Right lobe of liver (tissue), 6 donors: Measurements from ENCODE around the gene USP11. TPM values are rescaled to one million over a fixed set of nuclear protein-coding genes. Genes with fewer than 3 reads are reported as not detected.
A peak's percentile ranks its signal among the peaks of the same experiment; 100 is the strongest.

Source experiments
- ATAC-seq, 4 donors: fragments of 200-7000 bp; cut with Tn5 transposase; one replicate each; pipeline ENCODE4 v1.9.1; 2020; ENCODE audit warnings: mild to moderate bottlenecking in 4 of 4, moderate library complexity in 4 of 4
- DNase-seq, 3 donors: peaks; one replicate each; pipeline ENCODE4 v3.0.0-alpha.2; 2020
- H3K27ac ChIP-seq, 3 donors: fragments of 200-600 bp; one replicate each; pipeline ENCODE4 v1.8.0; 2022
- H3K27me3 ChIP-seq, 2 donors: fragments of 200-600 bp; one replicate each; pipeline ENCODE4 v1.8.0; 2022
- H3K36me3 ChIP-seq, 4 donors: fragments of 200-600 bp; sonication (generic) in 1 of 4; one replicate each; pipeline versions ENCODE4 v1.5.1 to v1.8.0; 2017 to 2022; ENCODE audit warnings: control low read depth in 1 of 4
- H3K4me1 ChIP-seq, 4 donors: fragments of 200-600 bp; sonication (generic) in 1 of 4; one replicate each; pipeline versions ENCODE4 v1.5.1 to v1.8.0; 2017 to 2022; ENCODE audit warnings: control low read depth in 1 of 4
- H3K4me3 ChIP-seq, 3 donors: fragments of 200-600 bp; one replicate each; pipeline ENCODE4 v1.8.0; 2022
- H3K9me3 ChIP-seq, 4 donors: fragments of 200-600 bp; sonication (generic) in 1 of 4; one replicate each; pipeline versions ENCODE4 v1.5.1 to v1.8.0; 2017 to 2022; ENCODE audit warnings: control low read depth in 1 of 4
- CTCF ChIP-seq, 4 donors: fragments of 200-600 bp in 3 of 4; fragments of 450-650 bp in 1 of 4; IDR thresholded peaks; one replicate each; pipeline versions ENCODE4 v1.5.1 to v1.8.0; 2016 to 2022; ENCODE audit warnings: antibody characterized with exemption in 4 of 4, mild to moderate bottlenecking in 2 of 4
- POLR2A ChIP-seq: fragments of 450-650 bp; IDR thresholded peaks from one replicate; pipeline ENCODE4 v1.6.1; 2017; ENCODE audit warnings: antibody characterized with exemption, mild to moderate bottlenecking
- WGBS: methylation state at CpG from one replicate; pipeline ENCODE4 v1.1.6; 2018; ENCODE audit warnings: low coverage, low lambda C conversion rate; ENCODE audit not compliant: insufficient coverage; ENCODE audit errors: missing lambda C conversion rate; 5-methylcytosine and 5-hydroxymethylcytosine counted together
- intact Hi-C, 2 donors: fragments of 100-400 bp; cut with DNase I; formaldehyde crosslinking; loops; one replicate each; pipeline versions ENCODE4 v1.11.2 to v1.14.1; 2022
- long read RNA-seq: library from polyadenylated mRNA; unstranded; transcript quantifications from one replicate; pipeline ENCODE4 v2.0.0, GENCODE V29; 2019
- total RNA-seq, 6 experiments: library from RNA; depleted of rRNA in 2 of 6; stranded (reverse); fragments of >200 nt in 2 of 6; fragmentation: NEBNext Ultra II Directional in 3 of 6; extraction: Animal tissue kit (Norgen Biotek cat#: 25700) in 3 of 6; gene quantifications; one replicate each; pipeline versions ENCODE4 v1.1.0 to v1.2.4, GENCODE V29; 2016 to 2023
- donor health status: DM: no; HTN: yes; CAD: no.
- donor health status: DM: no; HTN: no; CAD: no.
- donor health status: DM: no; HTN: no; CAD: no.
- donor health status: DM: no; HTN: yes; CAD: no.
- donor health status: DM: no; HTN: yes; CAD: no.

The USP11 gene
- 10 to 100 TPM in 3 of 6 experiments, 1 to 10 TPM in 3; 7.1 to 14.7 (median 11.4) TPM for total RNA-seq
- long read RNA-seq, partial matches to known transcripts = 1 of 5 reads
- long read RNA-seq, other reads (novel, unspliced or antisense) = 1 of 5 reads

GRCh38 chrX:47232803-47233332 lies at the start of gene USP11:
Gene USP11 (plus strand): TSS chrX:47233009. CDS start chrX:47233044, 35 bp downstream.
- ATAC-seq = no peak
- TF ChIP-seq CTCF (IDR thresholded peaks at IDR 0.05) = no peak
- peak; percentile 64 for TF ChIP-seq POLR2A
- intact Hi-C loops = no loop called here
- 24% methylated on average over 33 of the region's 46 CpGs for WGBS
- no peak for DNase-seq
- H3K4me3 ChIP-seq = peak within 1 kb of the TSS; percentile 33 to 60 (median 48)
- H3K36me3 ChIP-seq = peaks cover 0 to 8% (median 0%) of the 10 kb centered on the region in 4 donors
- H3K27me3 ChIP-seq = no peaks in the 10 kb centered on the region
- peak within 1 kb of the TSS; percentile 77 to 97 (median 92) for H3K27ac ChIP-seq
- no peaks in the 10 kb centered on the region for H3K4me1 ChIP-seq
- no peaks in the 10 kb centered on the region for H3K9me3 ChIP-seq

- Histone ChIP-seq H3K27ac (no peak overlapping the region), H3K4me1 (no peaks in the 10 kb centered on the region), H3K36me3 (peaks cover 0 to 43% (median under 1%) of the 10 kb centered on the region in 4 donors), H3K9me3 (no peaks in the 10 kb centered on the region), H3K4me3 (no peak overlapping the region), H3K27me3 (no peaks in the 10 kb centered on the region)
- no peak for ATAC-seq
- DNase-seq = peak in 1 of 3 donors; percentile 14
- TF ChIP-seq POLR2A (no peak), CTCF (IDR thresholded peaks at IDR 0.05) (no peak)
- intact Hi-C loops = loop anchor here in 1 of 2 donors (10.0 kb wide), 1 partner anchor 200 kb away; no protein-coding TSS in a partner anchor
- WGBS = 90% methylated on average over 3 of the region's 4 CpGs
These were observed 48.3 kb upstream of the USP11 start for GRCh38 chrX:47184486-47184885.

- peaks cover 0 to under 1% of the 10 kb centered on the region in 2 donors for H3K27me3 ChIP-seq
- H3K27ac ChIP-seq = no peak overlapping the region
- 84% methylated on average over 14 of the region's 17 CpGs for WGBS
- H3K4me1 ChIP-seq = no peaks in the 10 kb centered on the region
- TF ChIP-seq POLR2A (no peak), CTCF (IDR thresholded peaks at IDR 0.05) (no peak)
- intact Hi-C loops = loop anchor here in 1 of 2 donors (10.0 kb wide), 1 partner anchor 200 kb away; no protein-coding TSS in a partner anchor
- peak in 1 of 3 donors; percentile 39 for DNase-seq
- H3K4me3 ChIP-seq = no peak overlapping the region
- peaks cover 0 to 41% (median under 1%) of the 10 kb centered on the region in 4 donors for H3K36me3 ChIP-seq
- no peak for ATAC-seq
- no peaks in the 10 kb centered on the region for H3K9me3 ChIP-seq
These were observed 47.6 kb upstream of the USP11 start for GRCh38 chrX:47185241-47185640.

- H3K9me3 ChIP-seq = no peaks in the 10 kb centered on the region
- peaks cover 0 to 34% (median under 1%) of the 10 kb centered on the region in 4 donors for H3K36me3 ChIP-seq
- H3K4me3 ChIP-seq = no peak overlapping the region
- intact Hi-C loops = loop anchor here in 1 of 2 donors (10.0 kb wide), 1 partner anchor 199 kb away; no protein-coding TSS in a partner anchor
- H3K4me1 ChIP-seq = no peaks in the 10 kb centered on the region
- TF ChIP-seq CTCF (IDR thresholded peaks at IDR 0.05) (no peak), POLR2A (no peak)
- H3K27ac ChIP-seq = no peak overlapping the region
- peaks cover 0 to 6% of the 10 kb centered on the region in 2 donors for H3K27me3 ChIP-seq
- WGBS = 89% methylated on average over 5 of the region's 27 CpGs
- DNase-seq (peak in 1 of 3 donors; percentile 47), ATAC-seq (no peak)
These were observed 46.6 kb upstream of the USP11 start for GRCh38 chrX:47186096-47186740.
